ENCODE data around the gene HARS2. TPM values are rescaled to one million over a fixed set of nuclear protein-coding genes. Genes with fewer than 3 reads are reported as not detected.

The HARS2 gene
- total and polyA plus RNA-seq, 4 experiments from 2014 or later = 17.8 to 67.5 (median 44.0) TPM

DNA sequence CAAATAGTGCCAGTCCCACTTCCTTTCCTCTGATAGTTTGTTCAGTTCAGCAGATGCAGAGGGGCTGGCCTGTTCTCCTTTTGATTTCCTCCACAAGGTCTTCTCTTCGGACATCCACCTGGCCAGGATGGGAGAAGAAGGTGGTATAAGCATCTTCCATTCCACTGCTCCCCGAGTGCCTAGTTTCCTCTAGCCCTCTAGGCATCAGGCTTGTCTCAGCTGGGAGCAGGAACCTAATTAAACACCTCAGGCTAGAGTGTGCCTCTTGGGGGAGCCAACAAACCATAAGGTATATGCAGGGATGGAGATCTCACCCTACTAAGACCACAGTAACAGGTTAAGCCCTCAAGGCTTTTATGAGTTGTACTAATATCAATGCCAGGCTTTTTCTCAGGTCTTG is 17.0 kb upstream of the HARS2 start:
- no peak overlapping the region for H3K4me3 ChIP-seq (ENCODE audit: low read length in 2 of 2)
- no peaks in the 10 kb centered on the region for H3K27me3 ChIP-seq (ENCODE audit: insufficient read depth, low read length)
- H3K27ac Mint-ChIP-seq = no peak overlapping the region
- intact Hi-C loops (cut with micrococcal nuclease) = no loop called here
- ChIA-PET CTCF (ENCODE audit: partially characterized antibody) (interaction anchor here (1.1 to 1.5 kb wide), 3 partner anchors 37 to 48 kb away, joined by 3 read pairs; no protein-coding TSS in a partner anchor), POLR2A (ENCODE audit: partially characterized antibody) (interaction anchor here (0.9 to 1.9 kb wide), 5 partner anchors 10 to 29 kb away, joined by 3 to 11 read pairs (median 6); partner anchors contain the start of genes HARS1, HARS2, IK and NDUFA2)
- no peak for DNase-seq
- H3K9me3 ChIP-seq (ENCODE audit: control insufficient read depth in 1 of 2, low read length in 2 of 2) = no peaks in the 10 kb centered on the region
- H3K4me1 Mint-ChIP-seq = peaks cover 0 to 6% (median 3%) of the 10 kb centered on the region in 4 donors
- no peaks in the 10 kb centered on the region for H3K27me3 Mint-ChIP-seq
- H3K4me1 ChIP-seq (ENCODE audit: insufficient read depth, low read length) = no peaks in the 10 kb centered on the region
- H3K27ac ChIP-seq (ENCODE audit: low read depth, low read length) = no peak overlapping the region
- H3K36me3 Mint-ChIP-seq = peaks cover 51 to 72% of the 10 kb centered on the region in 2 donors
- no peak overlapping the region for H3K4me3 Mint-ChIP-seq
- peaks cover 43% of the 10 kb centered on the region for H3K36me3 ChIP-seq (ENCODE audit: insufficient read depth, low read length)
- no peaks in the 10 kb centered on the region for H3K9me3 Mint-ChIP-seq

DNA sequence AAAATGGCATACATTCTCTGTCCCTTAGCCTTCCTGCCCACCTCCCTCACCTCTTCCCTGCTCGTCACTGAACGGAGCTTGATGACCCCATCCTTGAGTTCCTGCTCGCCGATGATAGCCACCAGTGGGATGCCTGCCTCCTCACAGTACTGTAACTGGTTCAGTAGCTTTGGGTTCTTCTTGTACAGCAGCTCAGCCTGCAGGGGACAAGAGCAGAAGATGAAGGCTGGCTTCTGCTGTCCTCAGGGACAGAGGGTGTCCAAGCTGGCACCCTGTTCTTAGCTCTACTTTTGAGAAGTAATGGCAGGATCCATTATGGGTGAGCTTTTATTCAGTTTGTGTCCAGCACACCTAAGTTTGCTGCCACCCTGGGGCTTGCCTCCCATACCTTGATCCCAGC is 16.6 kb upstream of the HARS2 start:
- no peaks in the 10 kb centered on the region for H3K27me3 ChIP-seq (ENCODE audit: insufficient read depth, low read length)
- Mint-ChIP-seq H3K4me1 (peaks cover 0 to 6% (median 3%) of the 10 kb centered on the region in 4 donors), H3K9me3 (no peaks in the 10 kb centered on the region), H3K27ac (peak overlapping the region in 3 of 7 donors; percentile 30 to 49 (median 32)), H3K27me3 (no peaks in the 10 kb centered on the region), H3K36me3 (peaks cover 51 to 72% of the 10 kb centered on the region in 2 donors), H3K4me3 (no peak overlapping the region)
- no peak overlapping the region for H3K27ac ChIP-seq (ENCODE audit: low read depth, low read length)
- no peaks in the 10 kb centered on the region for H3K4me1 ChIP-seq (ENCODE audit: insufficient read depth, low read length)
- POLR2A ChIA-PET (ENCODE audit: partially characterized antibody) = interaction anchor here (0.9 to 1.9 kb wide), 5 partner anchors 10 to 28 kb away, joined by 3 to 11 read pairs (median 6); partner anchors contain the start of genes HARS1, HARS2, IK and NDUFA2
- no peak overlapping the region for H3K4me3 ChIP-seq (ENCODE audit: low read length in 2 of 2)
- intact Hi-C loops (cut with micrococcal nuclease) = no loop called here
- H3K36me3 ChIP-seq (ENCODE audit: insufficient read depth, low read length) = peaks cover 42% of the 10 kb centered on the region
- CTCF ChIA-PET (ENCODE audit: partially characterized antibody) = interaction anchor here (0.7 to 1.5 kb wide), 5 partner anchors 36 to 126 kb away, joined by 3 to 4 read pairs (median 3); no protein-coding TSS in a partner anchor
- no peak for DNase-seq
- H3K9me3 ChIP-seq (ENCODE audit: control insufficient read depth in 1 of 2, low read length in 2 of 2) = no peaks in the 10 kb centered on the region

DNA sequence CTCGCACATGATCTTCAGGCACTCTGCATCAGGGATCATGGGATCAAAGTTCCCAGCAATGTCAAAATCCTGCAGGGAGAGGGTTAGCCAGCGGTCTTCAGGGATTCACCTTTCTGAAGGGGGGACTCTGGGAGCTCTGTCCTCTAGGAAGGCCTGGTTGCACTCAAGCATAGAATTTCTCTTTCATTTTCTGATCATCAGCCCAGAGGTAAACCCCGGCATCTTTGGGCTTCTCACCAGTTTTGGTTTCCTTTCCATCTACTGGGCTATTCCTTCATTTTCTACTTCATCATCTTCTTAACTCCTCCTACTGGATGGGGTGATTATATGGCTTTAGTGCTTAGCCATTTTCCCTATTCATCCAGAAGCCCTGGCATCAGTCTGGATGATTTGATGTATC is 13.3 kb upstream of the HARS2 start:
- H3K4me1 Mint-ChIP-seq = peaks cover 0 to 6% (median 3%) of the 10 kb centered on the region in 4 donors
- no peak overlapping the region for H3K4me3 ChIP-seq (ENCODE audit: low read length in 2 of 2)
- ChIA-PET CTCF (ENCODE audit: partially characterized antibody) (no interaction called here), POLR2A (ENCODE audit: partially characterized antibody) (interaction anchor here (0.6 kb wide), 1 partner anchor 209 kb away, joined by 4 read pairs; no protein-coding TSS in a partner anchor)
- peaks cover 53% of the 10 kb centered on the region for H3K36me3 ChIP-seq (ENCODE audit: insufficient read depth, low read length)
- intact Hi-C loops (cut with micrococcal nuclease) = no loop called here
- H3K4me1 ChIP-seq (ENCODE audit: insufficient read depth, low read length) = no peaks in the 10 kb centered on the region
- H3K4me3 Mint-ChIP-seq = no peak overlapping the region
- H3K27me3 Mint-ChIP-seq = no peaks in the 10 kb centered on the region
- peaks cover 49 to 75% of the 10 kb centered on the region in 2 donors for H3K36me3 Mint-ChIP-seq
- no peaks in the 10 kb centered on the region for H3K9me3 Mint-ChIP-seq
- H3K27ac Mint-ChIP-seq = peak overlapping the region in 1 of 7 donors; percentile 57
- no peaks in the 10 kb centered on the region for H3K9me3 ChIP-seq (ENCODE audit: control insufficient read depth in 1 of 2, low read length in 2 of 2)
- DNase-seq = no peak
- H3K27me3 ChIP-seq (ENCODE audit: insufficient read depth, low read length) = no peaks in the 10 kb centered on the region
- H3K27ac ChIP-seq (ENCODE audit: low read depth, low read length) = no peak overlapping the region

DNA sequence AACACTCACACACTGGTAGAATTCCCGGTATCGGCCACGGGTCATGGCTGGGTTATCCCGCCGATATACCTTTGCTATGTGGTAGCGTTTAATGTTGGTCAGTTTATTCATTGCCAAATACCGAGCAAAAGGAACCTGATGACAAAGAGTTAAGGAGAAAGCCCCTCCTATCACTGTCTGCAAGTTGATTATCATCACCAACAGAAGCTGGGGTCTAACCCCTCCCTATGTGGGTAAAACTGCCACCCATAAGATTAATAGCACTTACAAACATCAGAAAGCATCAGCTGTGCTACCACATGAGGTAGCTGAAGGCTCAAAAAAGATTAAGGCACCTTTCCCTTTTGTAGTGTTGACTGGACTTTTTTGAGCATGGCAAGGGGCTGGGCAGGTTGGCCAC is 12.3 kb upstream of the HARS2 start:
- no peak for DNase-seq
- Histone ChIP-seq H3K27ac (ENCODE audit: low read depth, low read length) (no peak overlapping the region), H3K36me3 (ENCODE audit: insufficient read depth, low read length) (peaks cover 51% of the 10 kb centered on the region), H3K9me3 (ENCODE audit: control insufficient read depth in 1 of 2, low read length in 2 of 2) (no peaks in the 10 kb centered on the region), H3K4me1 (ENCODE audit: insufficient read depth, low read length) (no peaks in the 10 kb centered on the region), H3K4me3 (ENCODE audit: low read length in 2 of 2) (no peak overlapping the region), H3K27me3 (ENCODE audit: insufficient read depth, low read length) (no peaks in the 10 kb centered on the region)
- peaks cover 0 to 4% (median 2%) of the 10 kb centered on the region in 4 donors for H3K4me1 Mint-ChIP-seq
- intact Hi-C loops (cut with micrococcal nuclease) = no loop called here
- H3K9me3 Mint-ChIP-seq = no peaks in the 10 kb centered on the region
- CTCF ChIA-PET (ENCODE audit: partially characterized antibody) = no interaction called here
- POLR2A ChIA-PET (ENCODE audit: partially characterized antibody) = interaction anchor here (0.7 to 1.0 kb wide), 2 partner anchors 12 to 31 kb away, joined by 3 to 5 read pairs; partner anchors contain the start of genes HARS1, HARS2, IK and NDUFA2
- peaks cover 52 to 77% of the 10 kb centered on the region in 2 donors for H3K36me3 Mint-ChIP-seq
- no peak overlapping the region for H3K27ac Mint-ChIP-seq
- H3K27me3 Mint-ChIP-seq = no peaks in the 10 kb centered on the region
- no peak overlapping the region for H3K4me3 Mint-ChIP-seq

DNA sequence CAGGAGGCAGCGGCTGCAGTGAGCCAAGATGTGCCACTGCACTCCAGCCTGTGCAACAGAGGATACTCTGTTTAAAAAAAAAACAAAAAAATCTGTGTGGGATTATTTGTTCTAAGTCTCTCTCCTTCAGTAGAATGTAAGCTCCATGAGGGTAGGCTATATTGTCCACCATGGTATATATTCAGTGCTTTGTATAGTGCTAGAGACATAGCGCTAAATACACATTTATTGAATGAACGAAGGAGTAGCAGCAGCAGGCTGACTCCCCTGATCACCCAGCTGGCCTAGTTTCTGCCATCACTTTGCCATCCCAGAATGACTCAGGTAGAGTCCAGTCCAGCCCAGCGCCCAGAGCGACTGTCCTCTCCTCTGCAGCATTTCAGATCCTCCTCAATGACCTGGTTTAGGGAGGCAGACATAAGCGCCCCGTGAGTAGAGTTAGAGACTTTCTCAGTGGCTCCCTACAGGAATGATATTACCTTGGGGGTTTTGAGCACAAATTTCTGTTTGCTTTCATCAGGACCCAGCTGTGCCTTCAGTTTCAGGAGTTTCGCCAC is 801 bp upstream of the HARS2 start:
- peak overlapping the region; percentile 83 for H3K27ac ChIP-seq (ENCODE audit: low read depth, low read length)
- no peak for DNase-seq
- peaks cover 23 to 47% (median 36%) of the 10 kb centered on the region in 4 donors for H3K4me1 Mint-ChIP-seq
- no peaks in the 10 kb centered on the region for H3K9me3 Mint-ChIP-seq
- H3K4me3 Mint-ChIP-seq = peak overlapping the region; percentile 97 to 100 (median 99)
- no peaks in the 10 kb centered on the region for H3K9me3 ChIP-seq (ENCODE audit: control insufficient read depth in 1 of 2, low read length in 2 of 2)
- H3K36me3 Mint-ChIP-seq = peaks cover 12 to 51% of the 10 kb centered on the region in 2 donors
- no peaks in the 10 kb centered on the region for H3K27me3 ChIP-seq (ENCODE audit: insufficient read depth, low read length)
- ChIA-PET POLR2A (ENCODE audit: partially characterized antibody) (interaction anchor here (0.6 to 4.4 kb wide), 21 partner anchors 11 to 582 kb away, joined by 3 to 68 read pairs (median 5); partner anchors contain the start of genes ANKHD1, CD14, DND1 and EIF4EBP3), CTCF (ENCODE audit: partially characterized antibody) (interaction anchor here (0.9 to 1.7 kb wide), 5 partner anchors 20 to 52 kb away, joined by 3 to 8 read pairs (median 3); partner anchors contain the start of genes IK and NDUFA2)
- intact Hi-C loops (cut with micrococcal nuclease) = no loop called here
- H3K27ac Mint-ChIP-seq = peak overlapping the region; percentile 97 to 100 (median 98)
- peaks cover 34% of the 10 kb centered on the region for H3K4me1 ChIP-seq (ENCODE audit: insufficient read depth, low read length)
- H3K4me3 ChIP-seq (ENCODE audit: low read length in 2 of 2) = peak overlapping the region; percentile 91
- peaks cover 24% of the 10 kb centered on the region for H3K36me3 ChIP-seq (ENCODE audit: insufficient read depth, low read length)
- H3K27me3 Mint-ChIP-seq = no peaks in the 10 kb centered on the region

DNA sequence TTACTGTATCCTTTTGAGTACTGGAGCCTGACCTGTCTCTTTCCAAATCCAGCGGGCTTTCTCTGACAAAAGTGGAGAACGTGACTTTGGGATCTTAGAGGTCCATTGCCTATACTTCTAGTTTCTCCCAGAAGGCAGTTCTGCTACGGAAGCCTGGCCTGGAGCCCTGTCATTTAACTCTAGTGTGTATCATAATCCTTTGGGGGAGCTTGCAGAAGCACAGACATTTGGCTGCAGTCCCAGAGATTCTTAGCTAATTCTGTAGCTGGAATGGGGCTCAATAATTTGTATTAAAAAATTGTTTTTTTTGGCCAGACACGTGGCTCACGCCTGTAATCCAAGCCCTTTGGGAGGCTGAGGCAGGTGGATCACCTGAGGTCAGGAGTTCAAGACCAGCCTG is 3.0 kb downstream of the HARS2 start:
- no peaks in the 10 kb centered on the region for H3K9me3 Mint-ChIP-seq
- Histone ChIP-seq H3K27ac (ENCODE audit: low read depth, low read length) (no peak overlapping the region), H3K36me3 (ENCODE audit: insufficient read depth, low read length) (peaks cover 53% of the 10 kb centered on the region), H3K4me3 (ENCODE audit: low read length in 2 of 2) (no peak overlapping the region), H3K27me3 (ENCODE audit: insufficient read depth, low read length) (no peaks in the 10 kb centered on the region), H3K9me3 (ENCODE audit: control insufficient read depth in 1 of 2, low read length in 2 of 2) (no peaks in the 10 kb centered on the region), H3K4me1 (ENCODE audit: insufficient read depth, low read length) (peaks cover 24% of the 10 kb centered on the region)
- intact Hi-C loops (cut with micrococcal nuclease) = no loop called here
- peaks cover 44 to 77% of the 10 kb centered on the region in 2 donors for H3K36me3 Mint-ChIP-seq
- peak overlapping the region in 1 of 7 donors; percentile 97 for H3K27ac Mint-ChIP-seq
- CTCF ChIA-PET (ENCODE audit: partially characterized antibody) = interaction anchor here (1.5 to 2.2 kb wide), 2 partner anchors 7 to 47 kb away, joined by 4 to 6 read pairs; partner anchors contain the start of genes IK and NDUFA2
- no peak for DNase-seq
- H3K4me3 Mint-ChIP-seq = peak overlapping the region in 1 of 8 donors; percentile 4
- H3K27me3 Mint-ChIP-seq = no peaks in the 10 kb centered on the region
- POLR2A ChIA-PET (ENCODE audit: partially characterized antibody) = interaction anchor here (1.4 kb wide), 1 partner anchor 47 kb away, joined by 6 read pairs; the partner anchor contains the start of genes IK and NDUFA2
- H3K4me1 Mint-ChIP-seq = peaks cover 22 to 43% (median 32%) of the 10 kb centered on the region in 4 donors

DNA sequence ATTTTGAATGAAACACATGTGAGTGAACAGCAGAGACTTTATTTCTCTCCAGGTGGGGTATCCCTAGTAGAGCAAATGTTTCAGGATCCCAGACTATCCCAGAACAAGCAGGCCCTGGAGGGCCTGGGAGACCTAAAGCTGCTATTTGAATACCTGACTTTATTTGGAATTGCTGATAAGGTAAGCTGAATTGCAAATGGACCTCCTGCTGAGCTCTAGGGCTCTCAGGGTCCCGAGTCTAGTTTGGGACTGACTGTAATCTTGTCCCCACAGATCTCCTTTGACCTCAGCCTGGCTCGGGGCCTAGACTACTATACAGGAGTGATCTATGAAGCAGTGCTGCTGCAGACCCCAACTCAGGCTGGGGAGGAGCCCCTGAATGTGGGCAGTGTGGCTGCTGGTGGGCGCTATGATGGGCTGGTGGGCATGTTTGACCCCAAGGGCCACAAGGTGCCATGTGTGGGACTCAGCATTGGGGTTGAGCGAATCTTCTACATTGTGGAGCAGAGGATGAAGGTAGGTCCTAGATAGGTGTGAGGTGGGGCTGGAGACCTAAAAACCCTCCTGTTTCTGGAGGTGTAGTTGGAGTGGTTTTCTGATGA is 5.7 kb downstream of the HARS2 start:
- Histone ChIP-seq H3K4me1 (ENCODE audit: insufficient read depth, low read length) (peaks cover 26% of the 10 kb centered on the region), H3K4me3 (ENCODE audit: low read length in 2 of 2) (no peak overlapping the region), H3K9me3 (ENCODE audit: control insufficient read depth in 1 of 2, low read length in 2 of 2) (no peaks in the 10 kb centered on the region), H3K36me3 (ENCODE audit: insufficient read depth, low read length) (peaks cover 55% of the 10 kb centered on the region), H3K27ac (ENCODE audit: low read depth, low read length) (no peak overlapping the region), H3K27me3 (ENCODE audit: insufficient read depth, low read length) (no peaks in the 10 kb centered on the region)
- no peak overlapping the region for H3K4me3 Mint-ChIP-seq
- ChIA-PET CTCF (ENCODE audit: partially characterized antibody) (interaction anchor here (1.6 kb wide), 1 partner anchor 14 kb away, joined by 6 read pairs; no protein-coding TSS in a partner anchor), POLR2A (ENCODE audit: partially characterized antibody) (interaction anchor here (1.3 to 1.5 kb wide), 2 partner anchors 14 to 294 kb away, joined by 3 to 8 read pairs; no protein-coding TSS in a partner anchor)
- H3K9me3 Mint-ChIP-seq = peaks cover 0 to 4% (median 0%) of the 10 kb centered on the region in 8 donors
- no peak for DNase-seq
- no peaks in the 10 kb centered on the region for H3K27me3 Mint-ChIP-seq
- H3K4me1 Mint-ChIP-seq = peaks cover 26 to 40% (median 30%) of the 10 kb centered on the region in 4 donors
- peak overlapping the region in 1 of 7 donors; percentile 72 for H3K27ac Mint-ChIP-seq
- peaks cover 53 to 74% of the 10 kb centered on the region in 2 donors for H3K36me3 Mint-ChIP-seq
- intact Hi-C loops (cut with micrococcal nuclease) = no loop called here

Data from CD4-positive, alpha-beta memory T cell (primary cell).